Smooth muscle cell (in vitro differentiated cells): ENCODE measurements around the gene ARL13A. TPM values are rescaled to one million over a fixed set of nuclear protein-coding genes. Genes with fewer than 3 reads are reported as not detected.
A peak's percentile ranks its signal among the peaks of the same experiment; 100 is the strongest.

ENCODE experiments used
- DNase-seq: peaks from one replicate; lab custom pipeline; 2025; ENCODE audit not compliant: unreplicated experiment; lab: John Stamatoyannopoulos, UW
- H2AFZ ChIP-seq: fragments of 200-600 bp; sonication (generic); 2 replicates; pipeline ENCODE4 v1.6.0; 2016; ENCODE audit warnings: antibody characterized with exemption, low read depth, mild to moderate bottlenecking
- H3F3A ChIP-seq: fragments of 200-600 bp; sonication (generic); 2 replicates; pipeline ENCODE4 v1.6.0; 2017; ENCODE audit warnings: antibody characterized with exemption, low read depth
- H3K27ac ChIP-seq: fragments of 200-600 bp; sonication (generic); 2 replicates; pipeline ENCODE4 v1.5.1; 2016; ENCODE audit warnings: low read depth, mild to moderate bottlenecking
- H3K27me3 ChIP-seq: fragments of 200-600 bp; sonication (generic); 2 replicates; pipeline ENCODE4 v1.6.1; 2016; ENCODE audit warnings: low read depth, mild to moderate bottlenecking
- H3K36me3 ChIP-seq: fragments of 200-600 bp; sonication (generic); 2 replicates; pipeline ENCODE4 v1.5.1; 2016; ENCODE audit warnings: low read depth
- H3K4me1 ChIP-seq: fragments of 200-600 bp; sonication (generic); 2 replicates; pipeline ENCODE4 v1.5.1; 2016; ENCODE audit warnings: low read depth
- H3K4me2 ChIP-seq: fragments of 200-600 bp; sonication (generic); 2 replicates; pipeline ENCODE4 v1.6.0; 2016; ENCODE audit warnings: mild to moderate bottlenecking
- H3K4me3 ChIP-seq: fragments of 200-600 bp; sonication (generic); 2 replicates; pipeline ENCODE4 v1.5.1; 2016; ENCODE audit warnings: mild to moderate bottlenecking
- H3K79me2 ChIP-seq: fragments of 200-600 bp; sonication (generic); 2 replicates; pipeline ENCODE4 v1.6.0; 2016; ENCODE audit warnings: low read depth, mild to moderate bottlenecking
- H3K9ac ChIP-seq: fragments of 200-600 bp; sonication (generic); 2 replicates; pipeline ENCODE4 v1.6.0; 2016; ENCODE audit warnings: low read depth
- H3K9me3 ChIP-seq: fragments of 200-600 bp; sonication (generic); replicated peaks from 2 replicates; pipeline ENCODE4 v1.5.1; 2016; ENCODE audit warnings: low read depth
- H4K20me1 ChIP-seq: fragments of 200-600 bp; sonication (generic); 2 replicates; pipeline ENCODE4 v1.6.0; 2016; ENCODE audit warnings: low read depth
- CTCF ChIP-seq: fragments of 200-600 bp; sonication (generic); IDR thresholded peaks from 2 replicates; pipeline ENCODE4 v1.5.1; 2017; ENCODE audit warnings: borderline replicate concordance, mild to moderate bottlenecking, antibody characterized with exemption; ENCODE audit not compliant: insufficient read depth, poor library complexity, severe bottlenecking
- WGBS: methylation state at CpG from one replicate; pipeline ENCODE4 v1.1.7; 2016; ENCODE audit warnings: low lambda C conversion rate; 5-methylcytosine and 5-hydroxymethylcytosine counted together
- polyA plus RNA-seq: library from polyadenylated mRNA; unstranded; fragments of >200 nt; fragmentation: Nextera tagmentation; extraction: Ambion mirVana; gene quantifications from 2 replicates; pipeline ENCODE4 v1.2.1, GENCODE V29; 2016
- total RNA-seq: library from RNA; depleted of rRNA; stranded (reverse); fragments of >200 nt; gene quantifications from 2 replicates; pipeline ENCODE4 v1.2.3, GENCODE V29; 2014

The ARL13A gene
- total and polyA plus RNA-seq, 2 experiments from 2014 or later = not detected

- Histone ChIP-seq H2AFZ (peak within 1 kb of the TSS; percentile 75), H4K20me1 (no peaks in the 10 kb centered on the region), H3K27me3 (peaks cover 5% of the 10 kb centered on the region), H3K79me2 (no peaks in the 10 kb centered on the region), H3K9me3 (no peaks in the 10 kb centered on the region), H3F3A (no peaks in the 10 kb centered on the region), H3K4me3 (peak within 1 kb of the TSS; percentile 59), H3K27ac (no peak within 1 kb of the TSS), H3K4me1 (no peaks in the 10 kb centered on the region), H3K9ac (no peak within 1 kb of the TSS), H3K36me3 (no peaks in the 10 kb centered on the region), H3K4me2 (peak within 1 kb of the TSS; percentile 85)
- 32% methylated on average over 51 of the region's 51 CpGs for WGBS
- TF ChIP-seq CTCF = no peak
- peak; percentile 7 for DNase-seq
These were observed 40.6 kb upstream of the ARL13A start, which contains the start of gene XKRX for GRCh38 chrX:100928660-100929613. XKRX (minus strand) TSS chrX:100928917; CDS start chrX:100928304, 613 bp downstream.

- H3F3A ChIP-seq = no peaks in the 10 kb centered on the region
- no peak for DNase-seq
- H3K27ac ChIP-seq = no peak overlapping the region
- no peak overlapping the region for H3K4me2 ChIP-seq
- H3K9me3 ChIP-seq = no peaks in the 10 kb centered on the region
- H3K79me2 ChIP-seq = no peaks in the 10 kb centered on the region
- TF ChIP-seq CTCF = no peak
- H3K27me3 ChIP-seq = peaks cover 5% of the 10 kb centered on the region
- no peak overlapping the region for H2AFZ ChIP-seq
- H3K4me1 ChIP-seq = no peaks in the 10 kb centered on the region
- no peak overlapping the region for H3K9ac ChIP-seq
- H4K20me1 ChIP-seq = no peaks in the 10 kb centered on the region
- no peaks in the 10 kb centered on the region for H3K36me3 ChIP-seq
- WGBS = 81% methylated on average over 4 of the region's 4 CpGs
- no peak overlapping the region for H3K4me3 ChIP-seq
These were observed 38.1 kb upstream of the ARL13A start for GRCh38 chrX:100931218-100931924.

- H3K36me3 ChIP-seq = no peaks in the 10 kb centered on the region
- no peak overlapping the region for H2AFZ ChIP-seq
- no peaks in the 10 kb centered on the region for H3K9me3 ChIP-seq
- H3K27ac ChIP-seq = no peak overlapping the region
- TF ChIP-seq CTCF = no peak
- no peaks in the 10 kb centered on the region for H3F3A ChIP-seq
- H3K4me1 ChIP-seq = no peaks in the 10 kb centered on the region
- no peak overlapping the region for H3K4me3 ChIP-seq
- 65% methylated on average over 3 of the region's 3 CpGs for WGBS
- no peaks in the 10 kb centered on the region for H4K20me1 ChIP-seq
- H3K27me3 ChIP-seq = peaks cover 5% of the 10 kb centered on the region
- H3K9ac ChIP-seq = no peak overlapping the region
- H3K79me2 ChIP-seq = no peaks in the 10 kb centered on the region
- no peak for DNase-seq
- H3K4me2 ChIP-seq = no peak overlapping the region
These were observed 37.6 kb upstream of the ARL13A start for GRCh38 chrX:100931925-100932285.
